Measurements from ENCODE around the gene KIRREL3. TPM values are rescaled to one million over a fixed set of nuclear protein-coding genes. Genes with fewer than 3 reads are reported as not detected.

The KIRREL3 gene
- total RNA-seq, 3 donors from 2014 or later = 0.32 to 0.33 TPM; not detected in 1

GRCh38 chr11:126635511-126635910 is 365.1 kb downstream of the KIRREL3 start:
- H3K9me3 ChIP-seq = no peaks in the 10 kb centered on the region
- H3K36me3 ChIP-seq = no peaks in the 10 kb centered on the region
- TF ChIP-seq POLR2A (IDR thresholded peaks at IDR 0.05) (no peak), CTCF (IDR thresholded peaks at IDR 0.05) (no peak), POLR2AphosphoS5 (IDR thresholded peaks at IDR 0.05) (no peak)
- intact Hi-C loops (cut with DNase I; ENCODE audit: low total_unique reads) = no loop called here
- H3K4me3 ChIP-seq = no peak overlapping the region
- peaks cover 0 to 10% of the 10 kb centered on the region in 2 donors for H3K27me3 ChIP-seq
- DNase-seq (ENCODE audit: low spot score in 2 of 2) = no peak
- H3K27ac ChIP-seq = no peak overlapping the region
- no peaks in the 10 kb centered on the region for H3K4me1 ChIP-seq

- Histone ChIP-seq H3K4me3 (no peak overlapping the region), H3K36me3 (no peaks in the 10 kb centered on the region), H3K4me1 (no peaks in the 10 kb centered on the region), H3K27me3 (peaks cover 0 to 10% of the 10 kb centered on the region in 2 donors), H3K9me3 (no peaks in the 10 kb centered on the region), H3K27ac (no peak overlapping the region)
- TF ChIP-seq CTCF (IDR thresholded peaks at IDR 0.05) (no peak), POLR2AphosphoS5 (IDR thresholded peaks at IDR 0.05) (no peak), POLR2A (IDR thresholded peaks at IDR 0.05) (no peak)
- intact Hi-C loops (cut with DNase I; ENCODE audit: low total_unique reads) = no loop called here
- no peak for DNase-seq (ENCODE audit: low spot score in 2 of 2)
These were observed 365.6 kb downstream of the KIRREL3 start for GRCh38 chr11:126634963-126635362.

GRCh38 chr11:126633330-126633729 is 367.2 kb downstream of the KIRREL3 start:
- H3K36me3 ChIP-seq = no peaks in the 10 kb centered on the region

GRCh38 chr11:126630893-126631798 is 369.4 kb downstream of the KIRREL3 start:
- no peak overlapping the region for H3K27ac ChIP-seq
- H3K36me3 ChIP-seq = no peaks in the 10 kb centered on the region
- H3K27me3 ChIP-seq = peaks cover 0 to 10% of the 10 kb centered on the region in 2 donors
- no peak for TF ChIP-seq POLR2AphosphoS5 (IDR thresholded peaks at IDR 0.05)
- no peak for TF ChIP-seq POLR2A (IDR thresholded peaks at IDR 0.05)
- TF ChIP-seq CTCF (IDR thresholded peaks at IDR 0.05) = no peak
- DNase-seq (ENCODE audit: low spot score in 2 of 2) = no peak
- H3K4me1 ChIP-seq = no peaks in the 10 kb centered on the region
- intact Hi-C loops (cut with DNase I; ENCODE audit: low total_unique reads) = no loop called here
- no peak overlapping the region for H3K4me3 ChIP-seq
- H3K9me3 ChIP-seq = no peaks in the 10 kb centered on the region

More at GRCh38 chr11:126633330-126633729, 367.2 kb downstream of the KIRREL3 start:
- TF ChIP-seq POLR2AphosphoS5 (IDR thresholded peaks at IDR 0.05) (no peak), CTCF (IDR thresholded peaks at IDR 0.05) (no peak), POLR2A (IDR thresholded peaks at IDR 0.05) (no peak)
- H3K27ac ChIP-seq = no peak overlapping the region
- no peaks in the 10 kb centered on the region for H3K9me3 ChIP-seq
- H3K27me3 ChIP-seq = peaks cover 0 to 10% of the 10 kb centered on the region in 2 donors
- no peak overlapping the region for H3K4me3 ChIP-seq
- no peak for DNase-seq (ENCODE audit: low spot score in 2 of 2)
- intact Hi-C loops (cut with DNase I; ENCODE audit: low total_unique reads) = no loop called here
- no peaks in the 10 kb centered on the region for H3K4me1 ChIP-seq

- Histone ChIP-seq H3K9me3 (no peaks in the 10 kb centered on the region), H3K4me1 (no peaks in the 10 kb centered on the region), H3K36me3 (no peaks in the 10 kb centered on the region), H3K27ac (no peak overlapping the region), H3K4me3 (no peak overlapping the region), H3K27me3 (peaks cover 0 to 10% of the 10 kb centered on the region in 2 donors)
- intact Hi-C loops (cut with DNase I; ENCODE audit: low total_unique reads) = no loop called here
- no peak for DNase-seq (ENCODE audit: low spot score in 2 of 2)
- no peak for TF ChIP-seq CTCF (IDR thresholded peaks at IDR 0.05)
- no peak for TF ChIP-seq POLR2A (IDR thresholded peaks at IDR 0.05)
- no peak for TF ChIP-seq POLR2AphosphoS5 (IDR thresholded peaks at IDR 0.05)
These were observed 370.1 kb downstream of the KIRREL3 start for GRCh38 chr11:126630488-126630887.
